K562 (cell line): Measurements from ENCODE around the gene GADD45GIP1. TPM values are rescaled to one million over a fixed set of nuclear protein-coding genes. Genes with fewer than 3 reads are reported as not detected.

Experiments used
- ATAC-seq: fragments of 200-7000 bp; cut with Tn5 transposase; 3 replicates; pipeline ENCODE4 v1.9.1; 2020; ENCODE audit warnings: moderate library complexity
- BruUV-seq: library from RNA; stranded (reverse); fragments of 400-500 nt; replicated peaks from 2 replicates; lab custom pipeline; 2021; lab: Mats Ljungman, UMichigan
- CTCF ChIA-PET: fragments of 300-600 bp; formaldehyde crosslinking; extraction: SDS; loops from one replicate; lab custom pipeline; 2021; ENCODE audit warnings: low intra/inter-chr PET ratio; lab: Yijun Ruan, JAX
- POLR2A ChIA-PET: fragments of 300-600, 350-650 bp; sonication (Branson Sonifier 250); formaldehyde crosslinking; extraction: SDS; loops from one replicate; lab custom pipeline; 2021; ENCODE audit warnings: antibody characterized with exemption, inconsistent platforms; lab: Yijun Ruan, JAX
- DNase-seq, 4 experiments: peaks; one replicate each; pipeline versions ENCODE4 v3.0.0 to v3.0.0-alpha.2; 2011 to 2018; ENCODE audit warnings: low spot score in 3 of 4, mixed read lengths in 3 of 4; ENCODE audit errors: extremely low read depth in 1 of 4
- FAIRE-seq: peaks from 2 replicates; lab custom pipeline; 2011; peaks lifted over from hg19 to GRCh38; lab: Jason Lieb, UNC
- H2AFZ ChIP-seq: 2 replicates; pipeline ENCODE4 v1.6.0; 2011; ENCODE audit warnings: low read depth, low read length, control low read depth, inconsistent platforms
- H3K27ac ChIP-seq: fragments of 200-600 bp; 3 replicates; pipeline ENCODE4 v1.8.0; 2011; ENCODE audit warnings: low read depth, mild to moderate bottlenecking, control low read depth, inconsistent platforms, low read length, moderate library complexity, mixed read lengths; ENCODE audit errors: extremely low read depth
- H3K27me3 ChIP-seq, 2 experiments: fragments of 300-600 bp in 1 of 2; 2 replicates in 1 of 2; 3 replicates in 1 of 2; pipeline versions ENCODE4 v1.6.0 to v1.8.0; 2011; ENCODE audit warnings: inconsistent platforms in 2 of 2, low read length in 2 of 2, mild to moderate bottlenecking in 1 of 2, mixed read lengths in 1 of 2, moderate library complexity in 1 of 2; ENCODE audit not compliant: control insufficient read depth in 2 of 2, insufficient read depth in 2 of 2
- H3K36me3 ChIP-seq: fragments of 300-600 bp; 3 replicates; pipeline ENCODE4 v1.8.0; 2011; ENCODE audit warnings: mild to moderate bottlenecking, low read length, inconsistent platforms; ENCODE audit not compliant: control insufficient read depth, insufficient read depth
- H3K4me1 ChIP-seq, 2 experiments: fragments of 200-600 bp in 1 of 2; replicated peaks in 1 of 2; 2 replicates in 1 of 2; 3 replicates in 1 of 2; pipeline versions ENCODE4 v1.5.1 to v1.8.0; 2011; ENCODE audit warnings: inconsistent platforms in 2 of 2, low read length in 2 of 2, mild to moderate bottlenecking in 1 of 2, mixed read lengths in 1 of 2, moderate library complexity in 1 of 2; ENCODE audit not compliant: control insufficient read depth in 2 of 2, insufficient read depth in 2 of 2
- H3K4me2 ChIP-seq: 2 replicates; pipeline ENCODE4 v1.6.1; 2011; ENCODE audit warnings: low read length, control low read depth, inconsistent platforms, mixed read lengths; ENCODE audit not compliant: insufficient read depth
- H3K4me3 ChIP-seq: fragments of 200-600 bp; sonication (generic), shearing (Covaris generic); 2 replicates; pipeline ENCODE4 v1.5.1; 2016; ENCODE audit warnings: control low read depth, inconsistent platforms
- H3K79me2 ChIP-seq: fragments of 200-600 bp; 3 replicates; pipeline ENCODE4 v1.8.0; 2011; ENCODE audit warnings: low read length, inconsistent platforms; ENCODE audit not compliant: control insufficient read depth, insufficient read depth
- H3K9ac ChIP-seq, 2 experiments: 2 replicates each; pipeline versions ENCODE4 v1.6.0 to v1.6.1; 2011; ENCODE audit warnings: low read depth in 2 of 2, low read length in 2 of 2, control low read depth in 1 of 2, inconsistent platforms in 1 of 2, mild to moderate bottlenecking in 1 of 2, mixed read lengths in 1 of 2; ENCODE audit not compliant: insufficient read depth in 1 of 2
- H3K9me1 ChIP-seq: one replicate; pipeline ENCODE4 v1.6.0; 2011; ENCODE audit warnings: inconsistent platforms, mild to moderate bottlenecking, low read length, moderate library complexity; ENCODE audit not compliant: control insufficient read depth, insufficient read depth
- H3K9me3 ChIP-seq: replicated peaks from 2 replicates; pipeline ENCODE4 v1.5.1; 2011; ENCODE audit warnings: low read depth, low read length, inconsistent platforms; ENCODE audit not compliant: control insufficient read depth, insufficient read depth
- H4K20me1 ChIP-seq: replicated peaks from 2 replicates; pipeline ENCODE4 v1.6.1; 2011; ENCODE audit warnings: low read length, inconsistent platforms, mixed read lengths; ENCODE audit not compliant: control insufficient read depth, insufficient read depth
- DEAF1 ChIP-seq: fragments of 450-650 bp; formaldehyde crosslinking; IDR thresholded peaks from 2 replicates; pipeline ENCODE4 v1.4.0; 2020; ENCODE audit warnings: mild to moderate bottlenecking, moderate library complexity
- FIP1L1 ChIP-seq: fragments of 200-400 bp; formaldehyde crosslinking; IDR thresholded peaks from 2 replicates; pipeline ENCODE4 v1.6.1; 2018; ENCODE audit warnings: mild to moderate bottlenecking, low read depth, low read length; ENCODE audit not compliant: poor library complexity, severe bottlenecking
- FOXA1 ChIP-seq: fragments of 450-650 bp; IDR thresholded peaks from 2 replicates; pipeline ENCODE4 v1.6.1; 2016; ENCODE audit warnings: mild to moderate bottlenecking, borderline replicate concordance
- JUN ChIP-seq, 2 experiments: sonication (generic) in 1 of 2; formaldehyde crosslinking in 1 of 2; IDR thresholded peaks; 2 replicates each; pipeline versions ENCODE4 v1.6.1 to v1.8.0; 2012 to 2022; ENCODE audit warnings: borderline replicate concordance in 2 of 2, mild to moderate bottlenecking in 2 of 2, improper control_type of control experiment in 1 of 2, low read depth in 1 of 2, low read length in 1 of 2, missing genetic modification reagents in 1 of 2
- KDM1A ChIP-seq, 2 experiments: fragments of 450-650 bp; IDR thresholded peaks; 2 replicates each; pipeline ENCODE4 v1.6.1; 2016; ENCODE audit warnings: mild to moderate bottlenecking in 2 of 2
- LCOR ChIP-seq: sonication (generic); formaldehyde crosslinking; IDR thresholded peaks from 2 replicates; pipeline ENCODE4 v1.8.0; 2022; ENCODE audit warnings: mild to moderate bottlenecking, missing genetic modification reagents
- PCBP1 ChIP-seq: fragments of 200-400 bp; formaldehyde crosslinking; IDR thresholded peaks from 2 replicates; pipeline ENCODE4 v1.6.1; 2018; ENCODE audit warnings: mild to moderate bottlenecking, low read depth, low read length; ENCODE audit not compliant: poor library complexity, severe bottlenecking
- REST ChIP-seq, 2 experiments: fragments of 450-650 bp; formaldehyde crosslinking in 1 of 2; IDR thresholded peaks; 2 replicates each; pipeline versions ENCODE4 v1.4.0 to v1.6.1; 2014 to 2020; ENCODE audit warnings: mild to moderate bottlenecking in 2 of 2, borderline replicate concordance in 1 of 2, low read depth in 1 of 2
- TBP ChIP-seq: optimal IDR thresholded peaks from 2 replicates; pipeline ENCODE3; 2011; ENCODE audit warnings: low read depth, low read length, improper control_type of control experiment
- ZNF175 ChIP-seq: fragments of 200-800 bp; sonication (Bioruptor generic); IDR thresholded peaks from 2 replicates; pipeline ENCODE4 v1.6.1; 2016; ENCODE audit warnings: low read depth, mild to moderate bottlenecking, missing genetic modification characterization, missing compliant biosample characterization
- WGBS: fragments of 100-300 bp; shearing (Covaris generic); methylation state at CpG from one replicate; pipeline ENCODE4 v1.1.6; 2016; ENCODE audit warnings: low coverage, mixed read lengths; ENCODE audit not compliant: insufficient coverage; ENCODE audit errors: missing lambda C conversion rate; 5-methylcytosine and 5-hydroxymethylcytosine counted together
- in situ Hi-C: fragments of 300-500 bp; cut with MboI; formaldehyde crosslinking; loops from 4 replicates; pipeline ENCODE4 v1.15.0; 2018; ENCODE audit warnings: inconsistent platforms, mixed read lengths
- intact Hi-C: fragments of 100-400 bp; cut with micrococcal nuclease; formaldehyde crosslinking; loops from 2 replicates; pipeline ENCODE4 v1.14.2; 2022
- polyA plus RNA-seq, 8 experiments: library from polyadenylated mRNA; depleted of rRNA in 4 of 8; stranded (reverse) in 5 of 8; unstranded in 3 of 8; fragments of >200 nt; fragmentation: Nextera tagmentation in 2 of 8; fragmentation: Illumina TruSeq in 1 of 8; extraction: Ambion mirVana in 2 of 8; extraction: Trizol in 1 of 8; gene quantifications; 2 replicates each; pipeline versions ENCODE4 v1.2.1 to v1.2.3, GENCODE V29; 2011 to 2014; ENCODE audit warnings: inconsistent platforms in 1 of 8, missing spikeins in 1 of 8
- total RNA-seq, 7 experiments: library from RNA; depleted of rRNA in 6 of 7; stranded (reverse); fragments of >200 nt in 6 of 7; fragmentation: Illumina TruSeq in 2 of 7; extraction: Trizol in 2 of 7; gene quantifications; 2 replicates each; pipeline versions ENCODE4 v1.2.1 to v1.2.3, GENCODE V29; 2011 to 2021; ENCODE audit warnings: low replicate concordance in 1 of 7

Gene GADD45GIP1
- total and polyA plus RNA-seq, 9 of the 15 experiments (the other 6 are each of a cell fraction or from before 2014, with no cell fraction given) = 5.1 to 161 (median 29.2) TPM

GRCh38 chr19:13003081-13003480 lies 46.1 kb upstream of the GADD45GIP1 start:
- 87% methylated on average over 14 of the region's 15 CpGs for WGBS
- H3K36me3 ChIP-seq = peaks cover 15% of the 10 kb centered on the region; the same call in 1 of the 3 replicates
- in situ Hi-C loops (no loop called here), intact Hi-C loops (no loop called here)
- ATAC-seq (no peak), FAIRE-seq (no peak), DNase-seq (no peak)
- no peak overlapping the region for H3K27ac ChIP-seq
- H2AFZ ChIP-seq = no peak overlapping the region
- H3K9ac ChIP-seq = no peak overlapping the region
- H3K27me3 ChIP-seq = no peaks in the 10 kb centered on the region
- peaks cover 45% of the 10 kb centered on the region for H3K79me2 ChIP-seq
- no peak overlapping the region for H3K4me2 ChIP-seq
- H3K9me3 ChIP-seq = no peaks in the 10 kb centered on the region
- ChIA-PET POLR2A (interaction anchor here (0.6 to 2.0 kb wide), 3 partner anchors 10 to 50 kb away, joined by 4 to 10 read pairs (median 4); no protein-coding TSS in a partner anchor), CTCF (no interaction called here)
- no TSS peak for BruUV-seq
- H4K20me1 ChIP-seq = peaks cover 16% of the 10 kb centered on the region
- H3K4me1 ChIP-seq = peaks cover 0 to 36% of the 10 kb centered on the region in 2 experiments; a peak in 2 of 5 replicates
- no peak overlapping the region for H3K4me3 ChIP-seq
- H3K9me1 ChIP-seq = peaks cover 8% of the 10 kb centered on the region
- TF ChIP-seq FOXA1 = no peak
- no peak for TF ChIP-seq ZNF175
- TF ChIP-seq PCBP1 = no peak
- TF ChIP-seq JUN (IDR thresholded peaks at IDR 0.05; ENCODE audit: borderline replicate concordance, low read depth, low read length) = no peak
- no peak for TF ChIP-seq JUN (CRISPR knock-in tag; IDR thresholded peaks at IDR 0.05; ENCODE audit: borderline replicate concordance)
- TF ChIP-seq FIP1L1 = no peak
- TF ChIP-seq TBP = no peak
- no peak for TF ChIP-seq DEAF1 (CRISPR knock-in tag)
- TF ChIP-seq KDM1A (IDR thresholded peaks at IDR 0.05) = no peak
- TF ChIP-seq LCOR (CRISPR knock-in tag) = no peak
- no peak for TF ChIP-seq REST (IDR thresholded peaks at IDR 0.05; ENCODE audit: borderline replicate concordance)
- TF ChIP-seq REST (CRISPR knock-in tag; IDR thresholded peaks at IDR 0.05; ENCODE audit: low read depth) = no peak
